ENCODE results near the gene ARL5B.
"Not testable (repeated sequence)": the region's sequence is repeated elsewhere in the genome, so short reads cannot be mapped to it uniquely, and the experiment has no call there.

Gene ARL5B, protein sequence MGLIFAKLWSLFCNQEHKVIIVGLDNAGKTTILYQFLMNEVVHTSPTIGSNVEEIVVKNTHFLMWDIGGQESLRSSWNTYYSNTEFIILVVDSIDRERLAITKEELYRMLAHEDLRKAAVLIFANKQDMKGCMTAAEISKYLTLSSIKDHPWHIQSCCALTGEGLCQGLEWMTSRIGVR

GRCh38 chr10:18659125-18659818 lies at the start of gene ARL5B:
TSS of gene ARL5B (plus strand) at chr10:18659431. CDS start at chr10:18659638, 207 bp downstream.
- peak; percentile 87 to 96 (median 94) for DNase-seq (ENCODE audit: low read depth in 3 of 3)

GRCh38 chr10:18610517-18610916 lies 48.7 kb upstream of the ARL5B start:
- no peak for DNase-seq (ENCODE audit: low read depth in 3 of 3)

DNA sequence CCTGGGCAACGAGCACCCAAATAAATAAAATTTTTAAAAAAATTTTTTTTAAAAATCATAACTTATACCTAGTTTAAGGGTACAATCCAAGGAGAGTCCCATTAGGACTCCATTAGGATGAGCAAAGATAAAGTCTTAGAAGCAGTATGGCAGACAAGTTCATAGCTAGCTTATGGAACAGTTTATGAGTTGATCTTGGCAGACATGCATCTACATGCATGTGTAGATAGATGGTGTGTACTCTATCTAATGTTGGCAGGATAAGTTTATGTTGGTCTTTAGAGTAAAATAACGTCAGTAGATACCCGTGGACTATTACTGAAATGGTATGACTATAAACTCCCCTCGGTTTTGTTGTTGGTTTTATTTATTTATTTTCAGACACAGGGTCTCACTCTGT lies 48.1 kb upstream of the ARL5B start:
- DNase-seq (ENCODE audit: low read depth in 3 of 3): no peak

DNA sequence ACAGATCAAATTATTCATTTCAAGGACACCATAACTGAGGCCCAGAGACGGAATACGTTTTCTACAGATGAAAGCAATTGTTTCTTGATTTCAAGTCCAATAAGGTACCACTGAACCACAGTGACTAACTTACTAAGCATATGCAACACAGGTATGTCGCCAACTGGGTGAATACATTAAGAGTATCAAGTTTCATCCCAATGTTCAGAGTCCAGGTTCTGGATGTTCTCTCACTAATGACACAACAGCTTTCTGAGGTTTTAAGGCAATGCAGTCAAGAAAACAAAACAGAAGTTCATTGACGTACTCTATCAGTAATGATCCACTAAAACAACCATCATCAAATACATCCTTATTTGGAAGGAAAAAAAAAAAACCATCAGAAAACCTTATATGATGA lies 43.6 kb upstream of the ARL5B start:
- no peak for DNase-seq (ENCODE audit: low read depth in 3 of 3)

GRCh38 chr10:18616337-18616736 lies 42.9 kb upstream of the ARL5B start:
- no peak for DNase-seq (ENCODE audit: low read depth in 3 of 3)

DNA sequence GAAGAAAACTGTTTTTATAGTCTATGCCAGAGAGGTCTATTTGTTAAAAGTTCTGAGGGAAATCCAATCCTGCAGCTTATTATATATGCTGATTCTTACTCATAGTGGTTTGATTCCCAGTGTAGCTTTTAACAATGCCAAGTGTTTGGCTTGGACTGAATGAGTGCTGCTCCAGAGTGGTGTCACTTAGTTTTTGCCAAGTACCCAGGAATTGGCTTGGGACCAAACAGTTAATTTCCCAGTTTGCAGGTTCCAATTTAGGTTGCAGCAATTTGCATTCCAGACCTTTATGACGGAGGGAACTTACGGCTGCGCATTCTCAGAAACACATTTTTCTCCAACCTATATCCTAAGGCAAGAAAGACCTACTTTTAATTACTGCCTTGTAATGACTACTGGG lies 40.2 kb upstream of the ARL5B start:
- DNase-seq (ENCODE audit: low read depth in 3 of 3): no peak

GRCh38 chr10:18620856-18621255 lies 38.4 kb upstream of the ARL5B start:
- no peak for DNase-seq (ENCODE audit: low read depth in 3 of 3)

DNA sequence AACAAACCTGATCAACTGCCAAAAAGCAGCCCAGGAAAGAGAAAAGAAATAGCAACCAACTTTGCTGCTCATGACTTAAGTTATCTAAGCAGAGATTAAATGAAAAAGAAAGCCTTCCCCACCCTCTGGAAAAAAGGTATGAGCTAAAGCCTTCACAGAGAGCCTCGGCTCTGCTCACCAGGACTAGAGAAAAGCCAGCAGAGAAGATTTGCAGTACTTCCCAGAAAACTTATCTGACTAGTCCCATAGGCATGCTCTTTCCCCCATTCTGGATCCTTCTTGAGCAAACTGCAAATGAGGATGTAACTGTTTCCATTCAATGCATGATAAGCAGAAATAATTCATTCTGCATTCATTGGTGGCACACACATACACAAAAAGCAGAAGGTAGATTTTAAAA lies 35.6 kb upstream of the ARL5B start:
- DNase-seq (ENCODE audit: low read depth in 3 of 3): not testable (repeated sequence)

DNA sequence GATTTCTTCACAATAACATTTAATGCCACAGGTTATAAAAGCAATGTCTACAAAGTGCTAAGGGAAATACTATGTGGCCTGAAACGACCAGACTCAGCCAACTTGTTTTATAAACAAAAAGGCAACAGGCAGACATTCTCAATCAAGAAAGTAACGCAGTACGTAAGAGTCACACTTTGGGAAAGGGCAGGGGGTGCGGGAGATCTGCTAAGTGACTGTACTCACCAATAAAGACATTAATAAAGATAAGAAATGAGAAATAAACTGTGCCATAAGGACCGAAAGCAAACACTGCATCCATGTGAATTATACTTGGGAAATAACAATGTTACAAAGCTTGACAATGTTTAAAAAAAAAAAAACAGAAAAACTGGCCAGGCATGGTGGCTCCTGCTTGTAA lies 33.3 kb upstream of the ARL5B start:
- no peak for DNase-seq (ENCODE audit: low read depth in 3 of 3)

DNA sequence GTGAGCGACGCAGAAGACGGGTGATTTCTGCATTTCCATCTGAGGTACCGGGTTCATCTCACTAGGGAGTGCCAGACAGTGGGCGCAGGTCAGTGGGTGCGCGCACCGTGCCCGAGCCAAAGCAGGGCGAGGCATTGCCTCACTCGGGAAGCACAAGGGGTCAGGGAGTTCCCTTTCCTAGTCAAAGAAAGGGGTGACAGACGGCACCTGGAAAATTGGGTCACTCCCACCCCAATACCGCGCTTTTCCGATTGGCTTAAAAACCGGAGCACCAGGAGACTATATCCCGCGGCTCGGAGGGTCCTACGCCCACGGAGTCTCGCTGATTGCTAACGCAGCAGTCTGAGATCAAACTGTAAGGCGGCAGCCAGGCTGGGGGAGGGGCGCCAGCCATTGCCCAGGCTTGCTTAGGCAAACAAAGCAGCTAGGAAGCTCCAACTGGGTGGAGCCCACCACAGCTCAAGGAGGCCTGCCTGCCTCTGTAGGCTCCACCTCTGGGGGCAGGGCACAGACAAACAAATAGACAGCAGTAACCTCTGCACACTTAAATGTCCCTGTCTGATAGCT lies 31.7 kb upstream of the ARL5B start:
- DNase-seq (ENCODE audit: low read depth in 3 of 3): peak; percentile 15 to 44 (median 32)

GRCh38 chr10:18632500-18632899 lies 26.7 kb upstream of the ARL5B start:
- DNase-seq (ENCODE audit: low read depth in 3 of 3): not testable (repeated sequence)

DNA sequence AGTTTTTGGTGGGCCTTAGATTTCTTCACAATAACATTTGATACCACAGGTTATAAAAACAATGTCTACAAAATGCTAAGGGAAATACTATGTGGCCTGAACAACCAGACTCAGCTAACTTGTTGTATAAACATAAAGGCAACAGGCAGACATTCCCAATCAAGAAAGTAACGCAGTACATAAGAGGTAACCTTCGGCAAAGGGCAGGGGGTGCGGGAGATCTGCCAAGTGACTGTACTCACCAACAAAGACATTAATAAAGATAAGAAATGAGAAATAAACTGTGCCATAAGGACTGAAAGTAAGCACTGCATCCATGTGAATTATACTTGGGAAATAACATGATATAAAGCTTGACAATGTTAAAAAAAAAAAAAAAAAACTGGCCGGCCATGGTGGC lies 23.2 kb upstream of the ARL5B start:
- no peak for DNase-seq (ENCODE audit: low read depth in 3 of 3)

GRCh38 chr10:18637400-18637799 lies 21.8 kb upstream of the ARL5B start:
- DNase-seq (ENCODE audit: low read depth in 3 of 3): not testable (repeated sequence)

DNA sequence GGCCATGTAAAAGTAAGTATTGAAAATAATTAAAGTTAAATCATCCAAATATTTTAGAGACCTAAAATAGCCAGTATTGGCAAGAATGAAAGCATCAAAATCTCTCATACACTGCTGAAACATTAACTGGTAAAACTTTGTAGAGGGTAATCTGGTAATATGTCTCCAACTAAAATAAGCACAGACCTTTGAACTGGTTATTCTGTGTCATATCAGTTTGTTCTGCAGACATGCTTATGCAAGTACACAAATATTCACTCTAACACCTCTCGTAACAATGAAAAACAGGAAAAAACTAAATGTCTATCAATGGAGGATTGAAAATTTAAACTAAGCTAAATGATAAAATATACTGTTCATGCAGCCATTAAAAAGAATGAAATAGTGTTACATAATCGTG lies 19.5 kb upstream of the ARL5B start:
- not testable (repeated sequence) for DNase-seq (ENCODE audit: low read depth in 3 of 3)

GRCh38 chr10:18647151-18647550 lies 12.1 kb upstream of the ARL5B start:
- no peak for DNase-seq (ENCODE audit: low read depth in 3 of 3)

DNA sequence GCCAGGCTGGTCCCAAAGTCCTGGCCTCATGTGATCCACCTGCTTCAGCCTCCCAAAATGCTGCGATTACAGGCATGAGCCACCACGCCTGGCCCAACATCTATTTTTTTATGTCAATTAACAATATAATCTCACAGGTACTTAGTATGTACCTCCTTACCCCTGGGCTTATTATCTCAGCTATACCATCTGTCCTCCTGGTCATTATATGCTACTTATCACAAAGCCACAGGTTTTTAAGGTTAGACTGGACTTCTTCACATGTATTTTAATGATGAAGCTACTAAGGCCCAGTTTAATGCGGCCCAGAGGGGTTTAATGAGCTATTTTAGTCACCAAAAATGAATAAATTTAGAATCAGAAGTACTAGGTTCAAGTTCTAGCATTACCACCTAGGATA lies 11.3 kb upstream of the ARL5B start:
- no peak for DNase-seq (ENCODE audit: low read depth in 3 of 3)

GRCh38 chr10:18649364-18649959 lies 9.8 kb upstream of the ARL5B start:
- no peak for DNase-seq (ENCODE audit: low read depth in 3 of 3)

GRCh38 chr10:18650404-18650997 lies 8.7 kb upstream of the ARL5B start:
- no peak for DNase-seq (ENCODE audit: low read depth in 3 of 3)

DNA sequence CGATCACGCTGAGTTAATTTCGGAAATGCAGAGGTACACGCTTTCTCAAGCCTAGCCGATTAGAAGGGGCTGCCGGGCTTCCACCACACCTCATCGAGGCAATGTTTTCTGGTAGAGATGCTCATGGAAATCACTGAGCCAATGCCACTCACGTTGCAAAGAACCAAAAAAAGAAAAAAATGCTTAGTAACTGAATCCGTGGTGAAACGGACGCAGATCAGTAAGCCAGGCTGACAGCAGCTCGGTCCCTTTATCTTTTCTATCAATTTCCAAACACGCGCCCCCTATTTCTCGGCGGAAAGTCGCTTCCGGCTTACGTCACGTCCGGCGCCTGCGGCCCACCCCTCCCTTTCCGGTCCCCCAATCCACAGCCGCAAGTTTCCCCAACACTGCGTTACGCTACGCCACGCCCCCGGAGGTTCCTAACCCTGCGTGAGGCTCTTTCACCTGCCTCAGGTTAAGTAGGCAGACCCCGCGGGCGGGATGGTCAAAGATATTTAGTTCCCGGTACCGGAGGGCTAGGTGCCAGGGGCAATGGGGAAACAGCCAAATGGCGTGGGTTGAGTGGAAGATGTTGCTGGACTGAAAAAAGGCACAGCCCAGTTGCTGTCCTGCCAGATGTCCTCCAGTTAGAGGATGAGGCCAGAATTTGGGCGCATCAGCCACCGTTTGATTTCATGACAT lies 7.8 kb upstream of the ARL5B start, which contains the start of gene NSUN6:
Gene NSUN6, minus strand, starts transcription at position 264 of the 684 bp plus-strand sequence. CDS start 384 bp downstream, outside the sequence.
- DNase-seq (ENCODE audit: low read depth in 3 of 3): peak; percentile 85 to 90 (median 87)

DNA sequence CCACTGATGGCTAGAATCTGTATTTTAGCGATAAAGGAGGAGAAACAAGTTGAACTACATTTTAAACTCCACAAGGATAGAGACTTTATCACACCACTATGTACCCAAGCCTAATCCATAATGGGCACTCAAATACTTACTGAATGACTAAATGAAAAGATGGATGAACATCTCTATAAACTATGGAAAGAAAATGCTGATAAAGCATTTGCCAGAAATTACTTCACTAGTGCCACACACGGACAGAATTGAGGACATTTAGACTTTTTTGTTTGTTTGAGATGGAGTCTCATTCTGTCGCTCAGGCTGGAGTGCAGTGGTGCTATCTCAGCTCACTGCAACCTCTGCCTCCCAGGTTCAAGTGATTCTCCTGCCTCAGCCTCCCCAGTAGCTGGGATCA lies 6.1 kb upstream of the ARL5B start:
- no peak for DNase-seq (ENCODE audit: low read depth in 3 of 3)

- no peak for DNase-seq (ENCODE audit: low read depth in 3 of 3)
These were observed 2.5 kb upstream of the ARL5B start for GRCh38 chr10:18656724-18657123.
